Keratinocyte (primary cell): Measurements from ENCODE around the gene POP4.

Experiments used
- CTCF ChIP-seq, 3 experiments: IDR thresholded peaks in 1 of 3; conservative IDR thresholded peaks in 1 of 3; optimal IDR thresholded peaks in 1 of 3; 2 replicates in 2 of 3; 3 replicates in 1 of 3; pipeline versions ENCODE3 to v1.5.1; 2011; ENCODE audit warnings: low read length in 3 of 3, mild to moderate bottlenecking in 3 of 3, moderate library complexity in 2 of 3, control low read depth in 1 of 3, inconsistent platforms in 1 of 3; ENCODE audit not compliant: insufficient read depth in 2 of 3; ENCODE audit errors: extremely low read depth in 1 of 3
- EZH2 ChIP-seq: IDR thresholded peaks from one replicate; pipeline ENCODE4 v1.6.1; 2012; ENCODE audit warnings: inconsistent platforms, mild to moderate bottlenecking, low read length, moderate library complexity

GRCh38 chr19:29578349-29578748, 27.7 kb upstream of the POP4 start:
- TF ChIP-seq CTCF (optimal IDR thresholded peaks at IDR 0.05 in 1 of 3, IDR thresholded peaks at IDR 0.05 in 1 of 3, conservative IDR thresholded peaks at IDR 0.05 in 1 of 3; ENCODE audit: extremely low read depth in 1 of 3, insufficient read depth in 2 of 3, low read length in 3 of 3) (no peak), EZH2 (no peak)
